Astrocyte (in vitro differentiated cells and primary cell): ENCODE measurements around the gene STPG3. TPM values are rescaled to one million over a fixed set of nuclear protein-coding genes. Genes with fewer than 3 reads are reported as not detected.

ENCODE experiments used
- DNase-seq: peaks from one replicate; pipeline ENCODE4 v3.0.0-alpha.2; 2010; ENCODE audit warnings: low read depth
- FAIRE-seq: peaks from 2 replicates; lab custom pipeline; 2011; peaks lifted over from hg19 to GRCh38; lab: Jason Lieb, UNC
- H2AFZ ChIP-seq: 2 replicates; pipeline ENCODE4 v1.6.0; 2012; ENCODE audit warnings: low read depth, low read length, inconsistent platforms
- H3K27ac ChIP-seq: 2 replicates; pipeline ENCODE4 v1.5.1; 2011; ENCODE audit warnings: low read depth, low read length, inconsistent platforms
- H3K27me3 ChIP-seq: 2 replicates; pipeline ENCODE4 v1.6.0; 2011; ENCODE audit warnings: low read length, inconsistent platforms; ENCODE audit not compliant: insufficient read depth
- H3K36me3 ChIP-seq: 2 replicates; pipeline ENCODE4 v1.5.1; 2011; ENCODE audit warnings: low read length, inconsistent platforms; ENCODE audit not compliant: insufficient read depth
- H3K4me1 ChIP-seq: 2 replicates; pipeline ENCODE4 v1.5.1; 2011; ENCODE audit warnings: low read length, inconsistent platforms; ENCODE audit not compliant: insufficient read depth
- H3K4me2 ChIP-seq: 2 replicates; pipeline ENCODE4 v1.6.0; 2012; ENCODE audit warnings: low read length, inconsistent platforms
- H3K4me3 ChIP-seq: 2 replicates; pipeline ENCODE4 v1.5.1; 2011; ENCODE audit warnings: low read depth, mild to moderate bottlenecking, low read length, inconsistent platforms; ENCODE audit not compliant: insufficient read depth
- H3K79me2 ChIP-seq: 2 replicates; pipeline ENCODE4 v1.6.0; 2012; ENCODE audit warnings: mild to moderate bottlenecking, low read length, inconsistent platforms; ENCODE audit not compliant: insufficient read depth
- H3K9ac ChIP-seq: 2 replicates; pipeline ENCODE4 v1.6.0; 2012; ENCODE audit warnings: mild to moderate bottlenecking, low read length, inconsistent platforms
- H3K9me3 ChIP-seq: 2 replicates; pipeline ENCODE4 v1.5.1; 2012; ENCODE audit warnings: low read depth, mild to moderate bottlenecking, low read length, inconsistent platforms; ENCODE audit not compliant: insufficient read depth
- H4K20me1 ChIP-seq: 2 replicates; pipeline ENCODE4 v1.6.0; 2012; ENCODE audit warnings: low read length, inconsistent platforms; ENCODE audit not compliant: insufficient read depth
- H3K27ac Mint-ChIP-seq: one replicate; pipeline ENCODE4 v1.8.0; 2021; ENCODE audit warnings: mild to moderate bottlenecking, mixed read lengths; ENCODE audit not compliant: unreplicated experiment
- H3K27me3 Mint-ChIP-seq: one replicate; pipeline ENCODE4 v1.8.0; 2021; ENCODE audit warnings: low read depth, mixed read lengths; ENCODE audit not compliant: unreplicated experiment
- H3K36me3 Mint-ChIP-seq: one replicate; pipeline ENCODE4 v1.8.0; 2021; ENCODE audit warnings: low read depth, mixed read lengths; ENCODE audit not compliant: unreplicated experiment
- H3K4me1 Mint-ChIP-seq: one replicate; pipeline ENCODE4 v1.8.0; 2021; ENCODE audit warnings: low read depth, mixed read lengths; ENCODE audit not compliant: unreplicated experiment
- H3K4me3 Mint-ChIP-seq: one replicate; pipeline ENCODE4 v1.8.0; 2021; ENCODE audit warnings: mild to moderate bottlenecking, moderate library complexity, mixed read lengths; ENCODE audit not compliant: unreplicated experiment
- H3K9me3 Mint-ChIP-seq: one replicate; pipeline ENCODE4 v1.8.0; 2021; ENCODE audit warnings: mild to moderate bottlenecking, mixed read lengths; ENCODE audit not compliant: unreplicated experiment
- CTCF ChIP-seq: IDR thresholded peaks from 2 replicates; pipeline ENCODE4 v1.5.1; 2011; ENCODE audit warnings: low read depth, mild to moderate bottlenecking, inconsistent platforms, low read length, moderate library complexity; ENCODE audit not compliant: insufficient read depth
- EZH2 ChIP-seq: IDR thresholded peaks from 2 replicates; pipeline ENCODE4 v1.6.1; 2012; ENCODE audit warnings: mild to moderate bottlenecking, low read length, inconsistent platforms; ENCODE audit not compliant: insufficient read depth
- total RNA-seq: library from RNA; stranded (reverse); gene quantifications from 2 replicates; pipeline ENCODE4 v1.2.1, GENCODE V29; 2021

Gene STPG3
- total RNA-seq, 1 donor from 2014 or later: not detected

- Histone ChIP-seq H3K79me2 (no peaks in the 10 kb centered on the region), H3K36me3 (no peaks in the 10 kb centered on the region), H3K4me2 (no peak overlapping the region), H3K4me1 (peaks cover 22% of the 10 kb centered on the region), H3K9ac (no peak overlapping the region), H3K27ac (no peak overlapping the region), H3K4me3 (no peak overlapping the region), H4K20me1 (no peaks in the 10 kb centered on the region), H2AFZ (no peak overlapping the region), H3K27me3 (no peaks in the 10 kb centered on the region), H3K9me3 (no peaks in the 10 kb centered on the region)
- H3K27ac Mint-ChIP-seq: no peak overlapping the region
- FAIRE-seq (no peak), DNase-seq (no peak)
- TF ChIP-seq EZH2 (no peak), CTCF (no peak)
- H3K9me3 Mint-ChIP-seq: no peaks in the 10 kb centered on the region
- no peaks in the 10 kb centered on the region for H3K27me3 Mint-ChIP-seq
- H3K4me1 Mint-ChIP-seq: peaks cover 4% of the 10 kb centered on the region
- no peaks in the 10 kb centered on the region for H3K36me3 Mint-ChIP-seq
- no peak overlapping the region for H3K4me3 Mint-ChIP-seq
Measured at GRCh38 chr9:137225699-137226331, 25.3 kb upstream of the STPG3 start.

GRCh38 chr9:137226338-137227053, 24.6 kb upstream of the STPG3 start:
- Histone ChIP-seq H3K27ac (no peak overlapping the region), H3K27me3 (no peaks in the 10 kb centered on the region), H3K4me1 (peaks cover 22% of the 10 kb centered on the region), H3K79me2 (no peaks in the 10 kb centered on the region), H4K20me1 (no peaks in the 10 kb centered on the region), H2AFZ (no peak overlapping the region), H3K4me3 (no peak overlapping the region), H3K9ac (no peak overlapping the region), H3K4me2 (no peak overlapping the region), H3K36me3 (no peaks in the 10 kb centered on the region), H3K9me3 (no peaks in the 10 kb centered on the region)
- Mint-ChIP-seq H3K9me3 (no peaks in the 10 kb centered on the region), H3K27ac (no peak overlapping the region), H3K4me3 (no peak overlapping the region), H3K36me3 (no peaks in the 10 kb centered on the region), H3K27me3 (no peaks in the 10 kb centered on the region), H3K4me1 (peaks cover 4% of the 10 kb centered on the region)
- TF ChIP-seq CTCF (no peak), EZH2 (no peak)
- DNase-seq (no peak), FAIRE-seq (no peak)
